NCI-H1092 (cell line): ENCODE measurements around the gene SKIC3.
A peak's percentile ranks its signal among the peaks of the same experiment; 100 is the strongest.

ENCODE experiments used
- DNase-seq: peaks from one replicate; lab custom pipeline; 2025; lab: John Stamatoyannopoulos, UW

Gene SKIC3

GRCh38 chr5:95554647-95555548, at the start of gene SKIC3, which contains the start of gene ARSK:
SKIC3 (minus strand) TSS chr5:95554977; CDS start chr5:95547150, 7,827 bp downstream.
ARSK (plus strand) TSS chr5:95555101; CDS start chr5:95555279, 178 bp downstream.
- peak; percentile 90 for DNase-seq

- no peak for DNase-seq
Observed at GRCh38 chr5:95600557-95600956, 45.8 kb upstream of the SKIC3 start.

- no peak for DNase-seq
Observed at GRCh38 chr5:95599252-95599651, 44.5 kb upstream of the SKIC3 start.

- no peak for DNase-seq
Observed at GRCh38 chr5:95595289-95595931, 40.6 kb upstream of the SKIC3 start.

GRCh38 chr5:95591490-95591901, 36.7 kb upstream of the SKIC3 start:
- DNase-seq, result no peak

- no peak for DNase-seq
Observed at GRCh38 chr5:95590880-95591279, 36.1 kb upstream of the SKIC3 start.

GRCh38 chr5:95583992-95584391, 29.2 kb upstream of the SKIC3 start:
- no peak for DNase-seq

GRCh38 chr5:95581576-95581975, 26.8 kb upstream of the SKIC3 start:
- no peak for DNase-seq

GRCh38 chr5:95572016-95572415, 17.2 kb upstream of the SKIC3 start:
- DNase-seq, result no peak

- DNase-seq, result no peak
Observed at GRCh38 chr5:95565280-95565920, 10.6 kb upstream of the SKIC3 start.

GRCh38 chr5:95564450-95564849, 9.7 kb upstream of the SKIC3 start:
- DNase-seq, result no peak

GRCh38 chr5:95563367-95563766, 8.6 kb upstream of the SKIC3 start:
- no peak for DNase-seq

GRCh38 chr5:95562282-95562681, 7.5 kb upstream of the SKIC3 start:
- no peak for DNase-seq

GRCh38 chr5:95557841-95558240, 3.1 kb upstream of the SKIC3 start:
- no peak for DNase-seq

- no peak for DNase-seq
Observed at GRCh38 chr5:95555553-95555952, 776 bp upstream of the SKIC3 start.

- DNase-seq, result no peak
Observed at GRCh38 chr5:95554331-95554646, 488 bp downstream of the SKIC3 start.

- no peak for DNase-seq
Observed at GRCh38 chr5:95549030-95549429, 5.7 kb downstream of the SKIC3 start.

GRCh38 chr5:95543017-95543705, 11.6 kb downstream of the SKIC3 start:
- DNase-seq, result peak; percentile 0

- DNase-seq, result no peak
Observed at GRCh38 chr5:95537501-95537900, 17.3 kb downstream of the SKIC3 start.

GRCh38 chr5:95533761-95534160, 21.0 kb downstream of the SKIC3 start:
- DNase-seq, result no peak

- DNase-seq, result no peak
Observed at GRCh38 chr5:95533106-95533505, 21.7 kb downstream of the SKIC3 start.

GRCh38 chr5:95532415-95532814, 22.4 kb downstream of the SKIC3 start:
- DNase-seq, result no peak
